Testis (tissue), 3 donors: ENCODE data around the gene STK24. TPM values are rescaled to one million over a fixed set of nuclear protein-coding genes. Genes with fewer than 3 reads are reported as not detected.

Source experiments
- DNase-seq: peaks from one replicate; pipeline ENCODE4 v3.0.0-alpha.2; 2019
- H3K27ac ChIP-seq, 2 donors: fragments of 200-600 bp; sonication (generic); one replicate each; pipeline ENCODE4 v1.5.1; 2019
- H3K27me3 ChIP-seq: fragments of 200-600 bp; sonication (generic); one replicate; pipeline ENCODE4 v1.5.1; 2019
- H3K36me3 ChIP-seq: fragments of 200-600 bp; sonication (generic); one replicate; pipeline ENCODE4 v1.5.1; 2017; ENCODE audit warnings: low read depth; ENCODE audit errors: missing control alignments
- H3K4me1 ChIP-seq: fragments of 200-600 bp; sonication (generic); one replicate; pipeline ENCODE4 v1.5.1; 2019
- H3K4me3 ChIP-seq, 2 donors: fragments of 200-600 bp; sonication (generic); one replicate each; pipeline ENCODE4 v1.5.1; 2017 to 2019
- H3K9me3 ChIP-seq: fragments of 200-600 bp; sonication (generic); one replicate; pipeline ENCODE4 v1.5.1; 2017
- CTCF ChIP-seq, 3 experiments: fragments of 450-650 bp in 2 of 3; fragments of 200-600 bp in 1 of 3; sonication (generic) in 1 of 3; IDR thresholded peaks; one replicate each; pipeline ENCODE4 v1.5.1; 2016 to 2019; ENCODE audit warnings: antibody characterized with exemption in 3 of 3, mild to moderate bottlenecking in 2 of 3, moderate library complexity in 1 of 3
- POLR2A ChIP-seq: fragments of 450-650 bp; IDR thresholded peaks from one replicate; pipeline ENCODE4 v1.6.1; 2017; ENCODE audit warnings: antibody characterized with exemption, mild to moderate bottlenecking, moderate library complexity
- WGBS, 2 donors: methylation state at CpG; one replicate each; pipeline ENCODE4 v1.1.5; 2018; 5-methylcytosine and 5-hydroxymethylcytosine counted together
- intact Hi-C: fragments of 100-400 bp; cut with DNase I; formaldehyde crosslinking; loops from one replicate; pipeline ENCODE4 v1.15.1; 2023; ENCODE audit warnings: low total_unique reads
- polyA plus RNA-seq: library from polyadenylated mRNA; stranded (reverse); fragments of 350-450 nt; fragmentation: Illumina TruSeq; extraction: RNeasy Lipid Tissue Mini Kit (QIAGEN cat#74804); gene quantifications from one replicate; pipeline ENCODE4 v1.2.3, GENCODE V29; 2014; ENCODE audit warnings: low read depth, low replicate concordance; ENCODE audit not compliant: insufficient read depth
- total RNA-seq, 2 donors: library from RNA; depleted of rRNA; stranded (reverse); fragments of >200 nt; gene quantifications; one replicate each; pipeline ENCODE4 v1.2.3, GENCODE V29; 2016

STK24 gene
- total and polyA plus RNA-seq, 3 donors from 2014 or later: 97.4 to 172 (median 151) TPM

DNA sequence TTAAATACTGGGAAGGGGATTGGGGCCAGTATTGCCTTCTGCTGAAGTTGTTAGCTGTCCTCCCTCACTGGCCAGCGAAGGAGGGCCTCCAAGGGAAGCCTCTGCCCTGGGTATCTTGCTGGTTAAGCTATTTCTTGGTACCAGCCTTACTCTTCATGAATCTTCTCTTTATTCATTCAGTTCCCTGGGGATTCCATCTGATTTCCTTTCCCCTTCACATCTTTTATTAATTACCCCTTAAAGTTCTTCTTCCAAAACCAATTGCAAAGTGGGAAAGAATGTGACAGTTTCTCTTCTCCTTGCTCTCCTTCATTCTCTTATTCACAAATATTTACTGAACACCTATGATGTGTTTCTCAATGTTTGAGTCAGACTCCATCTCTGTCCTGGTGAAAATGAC, 36.7 kb upstream of the STK24 start:
- H3K36me3 ChIP-seq: no peaks in the 10 kb centered on the region
- no peak for DNase-seq
- no peaks in the 10 kb centered on the region for H3K9me3 ChIP-seq
- no peaks in the 10 kb centered on the region for H3K4me1 ChIP-seq
- no peaks in the 10 kb centered on the region for H3K27me3 ChIP-seq
- no peak overlapping the region for H3K27ac ChIP-seq
- WGBS, 2 donors: 96 to 100% methylated on average over 1 of the region's 1 CpG
- H3K4me3 ChIP-seq: no peak overlapping the region
- intact Hi-C loops: no loop called here
- TF ChIP-seq POLR2A: no peak
- no peak for TF ChIP-seq CTCF (IDR thresholded peaks at IDR 0.05)

DNA sequence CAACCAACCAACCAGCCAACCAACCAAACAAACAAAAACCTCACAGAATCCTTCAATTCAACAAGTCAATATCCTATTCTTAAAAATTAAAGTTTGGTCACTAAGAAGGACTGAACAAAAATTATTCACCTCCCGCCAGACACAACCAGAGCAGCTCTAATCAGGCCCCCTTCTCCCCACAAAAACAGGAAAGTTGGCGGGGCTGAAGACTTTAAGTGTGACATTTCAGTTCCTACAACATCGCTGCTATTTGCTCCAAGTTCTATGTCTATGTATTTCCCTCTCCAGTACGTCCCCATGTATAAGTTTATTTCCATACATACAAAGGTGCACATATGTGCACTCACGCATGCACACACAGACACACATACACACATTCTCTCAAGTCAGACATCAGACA, 32.8 kb upstream of the STK24 start:
- Histone ChIP-seq H3K27ac (no peak overlapping the region), H3K4me1 (no peaks in the 10 kb centered on the region), H3K9me3 (no peaks in the 10 kb centered on the region), H3K4me3 (no peak overlapping the region), H3K36me3 (no peaks in the 10 kb centered on the region), H3K27me3 (no peaks in the 10 kb centered on the region)
- intact Hi-C loops: no loop called here
- no peak for DNase-seq
- WGBS, 2 donors: 64 to 84% methylated on average over 5 of the region's 5 CpGs
- TF ChIP-seq POLR2A (no peak), CTCF (IDR thresholded peaks at IDR 0.05) (no peak)

DNA sequence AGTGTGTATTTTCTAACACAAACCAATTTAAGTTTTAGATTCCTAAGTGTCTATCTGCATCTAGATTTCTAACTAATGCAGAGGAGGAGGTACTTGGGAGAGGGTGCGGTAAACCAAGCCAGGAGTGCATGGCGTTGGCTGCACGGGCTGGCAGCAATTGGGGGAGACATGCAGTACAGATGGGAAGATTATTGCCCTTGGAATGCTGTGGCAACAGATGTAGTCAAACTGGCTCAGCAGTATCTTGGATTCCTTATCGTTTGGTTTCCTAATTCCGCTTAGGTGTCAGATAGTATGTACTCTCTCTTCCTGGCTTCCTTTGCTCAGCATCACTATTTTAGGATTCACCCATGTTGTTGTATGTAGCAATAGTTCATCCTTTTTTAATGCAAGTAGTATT, 29.4 kb upstream of the STK24 start:
- no peak for DNase-seq
- H3K4me3 ChIP-seq: no peak overlapping the region
- H3K27ac ChIP-seq: no peak overlapping the region
- intact Hi-C loops: no loop called here
- no peaks in the 10 kb centered on the region for H3K9me3 ChIP-seq
- TF ChIP-seq CTCF (IDR thresholded peaks at IDR 0.05) (no peak), POLR2A (no peak)
- no peaks in the 10 kb centered on the region for H3K4me1 ChIP-seq
- no peaks in the 10 kb centered on the region for H3K27me3 ChIP-seq
- H3K36me3 ChIP-seq: no peaks in the 10 kb centered on the region
- WGBS, 2 donors: 46% methylated on average over 5 of the region's 5 CpGs

- Histone ChIP-seq H3K4me3 (no peak overlapping the region), H3K27me3 (no peaks in the 10 kb centered on the region), H3K36me3 (no peaks in the 10 kb centered on the region), H3K9me3 (no peaks in the 10 kb centered on the region), H3K4me1 (no peaks in the 10 kb centered on the region), H3K27ac (no peak overlapping the region)
- intact Hi-C loops: no loop called here
- TF ChIP-seq POLR2A: no peak
- no peak for TF ChIP-seq CTCF (IDR thresholded peaks at IDR 0.05)
- 67 to 71% methylated on average over 2 of the region's 2 CpGs for WGBS, 2 donors
- no peak for DNase-seq
Measured at GRCh38 chr13:98599502-98600328, 22.8 kb upstream of the STK24 start.

DNA sequence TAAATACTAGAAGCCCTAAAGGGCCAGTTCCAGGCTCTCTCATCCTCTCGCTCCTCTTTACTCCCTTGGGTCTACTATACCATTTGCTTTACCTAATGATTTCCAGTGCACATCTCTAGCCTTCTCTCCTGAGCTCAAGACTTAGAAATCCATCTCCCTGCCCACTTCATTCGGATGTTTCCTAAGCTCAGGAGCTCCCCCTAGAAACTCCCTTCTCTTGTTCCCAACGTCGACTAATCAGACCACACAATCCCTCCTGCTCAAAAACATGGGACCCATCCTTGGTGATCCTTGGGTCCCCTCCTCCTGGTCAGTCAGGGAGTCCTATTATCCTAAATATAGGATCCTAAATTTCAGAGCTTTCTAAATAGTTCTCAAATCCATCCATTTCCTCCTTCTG, 21.1 kb upstream of the STK24 start:
- Histone ChIP-seq H3K9me3 (no peaks in the 10 kb centered on the region), H3K36me3 (no peaks in the 10 kb centered on the region), H3K4me1 (no peaks in the 10 kb centered on the region), H3K27me3 (no peaks in the 10 kb centered on the region), H3K4me3 (no peak overlapping the region), H3K27ac (no peak overlapping the region)
- 39 to 48% methylated on average over 4 of the region's 4 CpGs for WGBS, 2 donors
- no peak for TF ChIP-seq CTCF (IDR thresholded peaks at IDR 0.05)
- no peak for TF ChIP-seq POLR2A
- DNase-seq: no peak
- intact Hi-C loops: no loop called here
